Thyroid gland (tissue), 4 donors: ENCODE data around the gene GJD4. TPM values are rescaled to one million over a fixed set of nuclear protein-coding genes. Genes with fewer than 3 reads are reported as not detected.

Source experiments
- DNase-seq, 2 donors: peaks; one replicate each; pipeline ENCODE4 v3.0.0-alpha.2; 2019
- H3K27ac ChIP-seq, 3 donors: fragments of 200-600 bp; sonication (generic); 1 replicate in 2 of 3; 2 replicates in 1 of 3; pipeline ENCODE4 v1.5.1; 2016 to 2019; ENCODE audit warnings: mild to moderate bottlenecking in 1 of 3, moderate library complexity in 1 of 3
- H3K27me3 ChIP-seq: fragments of 200-600 bp; sonication (generic); one replicate; pipeline ENCODE4 v1.5.1; 2019
- H3K36me3 ChIP-seq, 2 donors: fragments of 200-600 bp; sonication (generic); one replicate each; pipeline ENCODE4 v1.5.1; 2016 to 2019
- H3K4me1 ChIP-seq, 2 donors: fragments of 200-600 bp; sonication (generic); one replicate each; pipeline ENCODE4 v1.5.1; 2017 to 2019
- H3K4me3 ChIP-seq, 3 donors: fragments of 200-600 bp; sonication (generic); replicated peaks in 1 of 3; 1 replicate in 2 of 3; 2 replicates in 1 of 3; pipeline ENCODE4 v1.5.1; 2016; ENCODE audit warnings: mild to moderate bottlenecking in 1 of 3
- H3K9me3 ChIP-seq: fragments of 200-600 bp; sonication (generic); one replicate; pipeline ENCODE4 v1.5.1; 2017
- CTCF ChIP-seq, 6 experiments: fragments of 200-600 bp in 3 of 6; fragments of 450-650 bp in 3 of 6; sonication (generic) in 3 of 6; IDR thresholded peaks; one replicate each; pipeline ENCODE4 v1.5.1; 2016 to 2019; ENCODE audit warnings: antibody characterized with exemption in 6 of 6, mild to moderate bottlenecking in 2 of 6, inconsistent platforms in 1 of 6, moderate library complexity in 1 of 6
- POLR2A ChIP-seq, 2 donors: fragments of 450-650 bp; IDR thresholded peaks; one replicate each; pipeline ENCODE4 v1.6.1; 2017; ENCODE audit warnings: antibody characterized with exemption in 2 of 2, mild to moderate bottlenecking in 2 of 2, moderate library complexity in 1 of 2
- WGBS, 2 donors: methylation state at CpG; one replicate each; pipeline ENCODE4 v1.1.5; 2017; 5-methylcytosine and 5-hydroxymethylcytosine counted together
- intact Hi-C: fragments of 100-400 bp; cut with DNase I; formaldehyde crosslinking; loops from one replicate; pipeline ENCODE4 v1.15.1; 2023
- total RNA-seq, 4 donors: library from RNA; depleted of rRNA; stranded (reverse); fragments of >200 nt; gene quantifications; one replicate each; pipeline ENCODE4 v1.2.3, GENCODE V29; 2016

Gene GJD4
- total RNA-seq, 4 donors from 2014 or later: not detected

GRCh38 chr10:35568483-35569015 is 36.6 kb upstream of the GJD4 start:
- DNase-seq: no peak
- intact Hi-C loops: loop anchor here (10.0 kb wide), 1 partner anchor 324 kb away; no protein-coding TSS in a partner anchor

GRCh38 chr10:35569111-35569707 is 35.9 kb upstream of the GJD4 start:
- intact Hi-C loops: loop anchor here (10.0 kb wide), 1 partner anchor 324 kb away; no protein-coding TSS in a partner anchor
- DNase-seq: no peak
- Histone ChIP-seq H3K27ac (peak overlapping the region in 2 of 3 donors; percentile 19 to 81), H3K9me3 (no peaks in the 10 kb centered on the region), H3K27me3 (no peaks in the 10 kb centered on the region), H3K36me3 (peaks cover 0 to 10% of the 10 kb centered on the region in 2 donors), H3K4me3 (no peak overlapping the region), H3K4me1 (peaks cover 13% of the 10 kb centered on the region in 2 donors)
- TF ChIP-seq CTCF (IDR thresholded peaks at IDR 0.05) (no peak), POLR2A (IDR thresholded peaks at IDR 0.05) (no peak)
- WGBS, 2 donors: 72 to 78% methylated on average over 19 of the region's 19 CpGs

More at GRCh38 chr10:35568483-35569015, 36.6 kb upstream of the GJD4 start:
- Histone ChIP-seq H3K4me3 (no peak overlapping the region), H3K4me1 (peaks cover 13 to 14% of the 10 kb centered on the region in 2 donors), H3K9me3 (no peaks in the 10 kb centered on the region), H3K36me3 (peaks cover 0 to 10% of the 10 kb centered on the region in 2 donors), H3K27ac (no peak overlapping the region), H3K27me3 (no peaks in the 10 kb centered on the region)
- no peak for TF ChIP-seq POLR2A (IDR thresholded peaks at IDR 0.05)
- no peak for TF ChIP-seq CTCF (IDR thresholded peaks at IDR 0.05)
- WGBS, 2 donors: 90 to 95% methylated on average over 15 to 20 of the region's 20 CpGs

GRCh38 chr10:35569836-35570235 is 35.3 kb upstream of the GJD4 start:
- WGBS, 2 donors: 52% methylated on average over 4 of the region's 4 CpGs
- Histone ChIP-seq H3K9me3 (no peaks in the 10 kb centered on the region), H3K4me3 (no peak overlapping the region), H3K27me3 (no peaks in the 10 kb centered on the region), H3K4me1 (peaks cover 7 to 13% of the 10 kb centered on the region in 2 donors), H3K27ac (peak overlapping the region in 2 of 3 donors; percentile 19 to 81), H3K36me3 (peaks cover 0 to 10% of the 10 kb centered on the region in 2 donors)
- no peak for TF ChIP-seq POLR2A (IDR thresholded peaks at IDR 0.05)
- no peak for TF ChIP-seq CTCF (IDR thresholded peaks at IDR 0.05)
- peak; percentile 54 to 69 for DNase-seq
- intact Hi-C loops: loop anchor here (10.0 kb wide), 1 partner anchor 325 kb away; no protein-coding TSS in a partner anchor

GRCh38 chr10:35570397-35570796 is 34.7 kb upstream of the GJD4 start:
- Histone ChIP-seq H3K4me1 (peaks cover 1 to 13% of the 10 kb centered on the region in 2 donors), H3K27ac (peak overlapping the region in 1 of 3 donors; percentile 81), H3K9me3 (no peaks in the 10 kb centered on the region), H3K36me3 (peaks cover 0 to 10% of the 10 kb centered on the region in 2 donors), H3K27me3 (no peaks in the 10 kb centered on the region), H3K4me3 (no peak overlapping the region)
- peak in 1 of 2 donors; percentile 20 for DNase-seq
- 60 to 76% methylated on average over 1 of the region's 1 CpG for WGBS, 2 donors
- intact Hi-C loops: no loop called here
- TF ChIP-seq CTCF (IDR thresholded peaks at IDR 0.05): no peak
- TF ChIP-seq POLR2A (IDR thresholded peaks at IDR 0.05): no peak

GRCh38 chr10:35572583-35572982 is 32.6 kb upstream of the GJD4 start:
- Histone ChIP-seq H3K27me3 (no peaks in the 10 kb centered on the region), H3K4me3 (no peak overlapping the region), H3K36me3 (peaks cover 0 to 4% of the 10 kb centered on the region in 2 donors), H3K27ac (no peak overlapping the region), H3K9me3 (no peaks in the 10 kb centered on the region), H3K4me1 (peaks cover 0 to 13% of the 10 kb centered on the region in 2 donors)
- no peak for DNase-seq
- 100% methylated on average over 1 of the region's 1 CpG for WGBS, 2 donors
- no peak for TF ChIP-seq POLR2A (IDR thresholded peaks at IDR 0.05)
- no peak for TF ChIP-seq CTCF (IDR thresholded peaks at IDR 0.05)
- intact Hi-C loops: no loop called here
